Stomach (tissue), 4 donors: ENCODE data around the gene SMARCA4.

Source experiments
- EP300 ChIP-seq: sonication (generic); formaldehyde crosslinking; IDR thresholded peaks from one replicate; pipeline ENCODE4 v1.6.1; 2017; ENCODE audit warnings: antibody characterized with exemption
- POLR2A ChIP-seq, 4 donors: fragments of 450-650 bp; IDR thresholded peaks; one replicate each; pipeline ENCODE4 v1.6.1; 2016; ENCODE audit warnings: antibody characterized with exemption in 4 of 4, control low read depth in 2 of 4, mild to moderate bottlenecking in 1 of 4, moderate library complexity in 1 of 4
- TF ChIP-seq, protein P1 (sequence below), 7 experiments: fragments of 450-650 bp in 4 of 7; fragments of 200-600 bp in 3 of 7; sonication (generic) in 3 of 7; IDR thresholded peaks; one replicate each; pipeline ENCODE4 v1.5.1; 2016 to 2019; ENCODE audit warnings: antibody characterized with exemption in 7 of 7, control low read depth in 2 of 7, mild to moderate bottlenecking in 1 of 7

DNA sequence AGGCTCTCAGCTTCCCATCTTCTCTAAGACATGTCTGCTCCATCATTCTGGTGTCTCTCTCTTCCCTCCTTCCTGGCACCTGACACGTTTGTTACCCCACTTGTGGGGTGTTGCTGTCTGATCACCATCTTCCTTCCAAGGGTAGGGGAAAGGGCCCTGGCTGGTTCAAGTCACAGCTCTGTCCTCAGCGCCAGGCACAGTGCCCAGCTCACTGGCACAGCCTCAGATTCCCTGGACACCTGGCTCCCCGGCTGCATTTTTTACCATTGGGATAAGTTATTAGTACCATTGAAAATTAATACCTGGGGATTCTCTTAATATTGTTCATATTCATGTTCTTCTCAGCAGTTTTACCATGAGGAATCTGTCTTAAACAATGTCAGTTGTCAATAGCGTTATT is 77.7 kb downstream of the SMARCA4 start:
- TF ChIP-seq, protein P1, sequence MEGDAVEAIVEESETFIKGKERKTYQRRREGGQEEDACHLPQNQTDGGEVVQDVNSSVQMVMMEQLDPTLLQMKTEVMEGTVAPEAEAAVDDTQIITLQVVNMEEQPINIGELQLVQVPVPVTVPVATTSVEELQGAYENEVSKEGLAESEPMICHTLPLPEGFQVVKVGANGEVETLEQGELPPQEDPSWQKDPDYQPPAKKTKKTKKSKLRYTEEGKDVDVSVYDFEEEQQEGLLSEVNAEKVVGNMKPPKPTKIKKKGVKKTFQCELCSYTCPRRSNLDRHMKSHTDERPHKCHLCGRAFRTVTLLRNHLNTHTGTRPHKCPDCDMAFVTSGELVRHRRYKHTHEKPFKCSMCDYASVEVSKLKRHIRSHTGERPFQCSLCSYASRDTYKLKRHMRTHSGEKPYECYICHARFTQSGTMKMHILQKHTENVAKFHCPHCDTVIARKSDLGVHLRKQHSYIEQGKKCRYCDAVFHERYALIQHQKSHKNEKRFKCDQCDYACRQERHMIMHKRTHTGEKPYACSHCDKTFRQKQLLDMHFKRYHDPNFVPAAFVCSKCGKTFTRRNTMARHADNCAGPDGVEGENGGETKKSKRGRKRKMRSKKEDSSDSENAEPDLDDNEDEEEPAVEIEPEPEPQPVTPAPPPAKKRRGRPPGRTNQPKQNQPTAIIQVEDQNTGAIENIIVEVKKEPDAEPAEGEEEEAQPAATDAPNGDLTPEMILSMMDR (IDR thresholded peaks at IDR 0.05), result no peak
- TF ChIP-seq POLR2A (IDR thresholded peaks at IDR 0.05), result no peak
- TF ChIP-seq EP300, result no peak
